ENCODE measurements around the gene LYRM2. TPM values are rescaled to one million over a fixed set of nuclear protein-coding genes. Genes with fewer than 3 reads are reported as not detected.
"Not testable (repeated sequence)": the region's sequence is repeated elsewhere in the genome, so short reads cannot be mapped to it uniquely, and the experiment has no call there.

LYRM2 gene
- total RNA-seq, 2 experiments from 2014 or later, result 29.2 to 29.5 TPM

- peaks cover 56% of the 10 kb centered on the region for H3K36me3 Mint-ChIP-seq (ENCODE audit: low read depth)
- peaks cover 14% of the 10 kb centered on the region for H3K4me1 Mint-ChIP-seq (ENCODE audit: low read depth)
- H3K4me3 Mint-ChIP-seq, result no peak overlapping the region
- no peaks in the 10 kb centered on the region for H3K9me3 Mint-ChIP-seq (ENCODE audit: insufficient read depth)
- DNase-seq, result no peak
- no peaks in the 10 kb centered on the region for H3K27me3 Mint-ChIP-seq (ENCODE audit: low read depth)
- no peak overlapping the region for H3K27ac Mint-ChIP-seq
- CTCF ChIA-PET, result no interaction called here
- POLR2A ChIA-PET, result interaction anchor here (0.5 kb wide), 1 partner anchor 865 kb away, joined by 3 read pairs; no protein-coding TSS in a partner anchor
- ATAC-seq, result no peak
Measured at GRCh38 chr6:89642956-89643355, 4.4 kb upstream of the LYRM2 start.

- ATAC-seq; H3K9me3 Mint-ChIP-seq (ENCODE audit: insufficient read depth); H3K27me3 Mint-ChIP-seq (ENCODE audit: low read depth); H3K27ac Mint-ChIP-seq; H3K4me3 Mint-ChIP-seq; POLR2A ChIA-PET: not testable (repeated sequence)
- CTCF ChIA-PET, result interaction anchor here (1.1 kb wide), 1 partner anchor 269 kb away, joined by 3 read pairs; no protein-coding TSS in a partner anchor
- H3K4me1 Mint-ChIP-seq (ENCODE audit: low read depth), result peaks cover 24% of the 10 kb centered on the region
- peaks cover 53% of the 10 kb centered on the region for H3K36me3 Mint-ChIP-seq (ENCODE audit: low read depth)
- peak; percentile 11 for DNase-seq
Measured at GRCh38 chr6:89641581-89641980, 3.0 kb upstream of the LYRM2 start.

GRCh38 chr6:89640804-89641203 is 2.3 kb upstream of the LYRM2 start:
- ATAC-seq, result no peak
- H3K27me3 Mint-ChIP-seq (ENCODE audit: low read depth), result no peaks in the 10 kb centered on the region
- H3K9me3 Mint-ChIP-seq (ENCODE audit: insufficient read depth), result no peaks in the 10 kb centered on the region
- no peak overlapping the region for H3K27ac Mint-ChIP-seq
- peaks cover 29% of the 10 kb centered on the region for H3K4me1 Mint-ChIP-seq (ENCODE audit: low read depth)
- no peak overlapping the region for H3K4me3 Mint-ChIP-seq
- peaks cover 56% of the 10 kb centered on the region for H3K36me3 Mint-ChIP-seq (ENCODE audit: low read depth)
- POLR2A ChIA-PET, result no interaction called here
- peak; percentile 9 for DNase-seq
- CTCF ChIA-PET, result interaction anchor here (1.1 kb wide), 1 partner anchor 269 kb away, joined by 3 read pairs; no protein-coding TSS in a partner anchor

- Mint-ChIP-seq H3K27me3 (ENCODE audit: low read depth) (no peaks in the 10 kb centered on the region), H3K9me3 (ENCODE audit: insufficient read depth) (no peaks in the 10 kb centered on the region), H3K36me3 (ENCODE audit: low read depth) (peaks cover 57% of the 10 kb centered on the region), H3K27ac (peak overlapping the region; percentile 98), H3K4me1 (ENCODE audit: low read depth) (peaks cover 32% of the 10 kb centered on the region), H3K4me3 (peak overlapping the region; percentile 93)
- ChIA-PET POLR2A (interaction anchor here (0.6 to 1.4 kb wide), 11 partner anchors 9 to 557 kb away, joined by 3 to 6 read pairs (median 4); partner anchors contain the start of genes CASP8AP2, MDN1, PNRC1 and UBE2J1), CTCF (interaction anchor here (1.0 to 3.2 kb wide), 6 partner anchors 9 to 266 kb away, joined by 3 to 15 read pairs (median 4); partner anchors contain the start of gene ANKRD6)
- DNase-seq, result no peak
- peak; percentile 3 for ATAC-seq
Measured at GRCh38 chr6:89637960-89638319, 607 bp downstream of the LYRM2 start.

GRCh38 chr6:89636412-89636811 is 2.1 kb downstream of the LYRM2 start:
- not testable (repeated sequence) for H3K27me3 Mint-ChIP-seq (ENCODE audit: low read depth); H3K9me3 Mint-ChIP-seq (ENCODE audit: insufficient read depth); ATAC-seq
- Mint-ChIP-seq H3K36me3 (ENCODE audit: low read depth) (peaks cover 47% of the 10 kb centered on the region), H3K4me3 (peak overlapping the region; percentile 14), H3K27ac (peak overlapping the region; percentile 64), H3K4me1 (ENCODE audit: low read depth) (peaks cover 32% of the 10 kb centered on the region)
- CTCF ChIA-PET, result interaction anchor here (1.1 to 1.4 kb wide), 4 partner anchors 26 to 264 kb away, joined by 3 to 5 read pairs (median 3); no protein-coding TSS in a partner anchor
- DNase-seq, result peak; percentile 18
- POLR2A ChIA-PET, result interaction anchor here (0.7 kb wide), 1 partner anchor 609 kb away, joined by 3 read pairs; no protein-coding TSS in a partner anchor

GRCh38 chr6:89630488-89630887 is 8.1 kb downstream of the LYRM2 start:
- Mint-ChIP-seq H3K4me1 (ENCODE audit: low read depth) (no peaks in the 10 kb centered on the region), H3K27ac (no peak overlapping the region), H3K27me3 (ENCODE audit: low read depth) (no peaks in the 10 kb centered on the region), H3K36me3 (ENCODE audit: low read depth) (peaks cover 18% of the 10 kb centered on the region), H3K9me3 (ENCODE audit: insufficient read depth) (no peaks in the 10 kb centered on the region), H3K4me3 (no peak overlapping the region)
- DNase-seq (peak; percentile 18), ATAC-seq (no peak)
- ChIA-PET CTCF (interaction anchor here (0.6 to 2.5 kb wide), 2 partner anchors 198 to 387 kb away, joined by 3 to 11 read pairs; no protein-coding TSS in a partner anchor), POLR2A (no interaction called here)

GRCh38 chr6:89623749-89624148 is 14.8 kb downstream of the LYRM2 start:
- no peaks in the 10 kb centered on the region for H3K4me1 Mint-ChIP-seq (ENCODE audit: low read depth)
- ChIA-PET POLR2A (no interaction called here), CTCF (no interaction called here)
- ATAC-seq (no peak), DNase-seq (no peak)
- H3K4me3 Mint-ChIP-seq, result no peak overlapping the region
- no peaks in the 10 kb centered on the region for H3K27me3 Mint-ChIP-seq (ENCODE audit: low read depth)
- H3K36me3 Mint-ChIP-seq (ENCODE audit: low read depth), result no peaks in the 10 kb centered on the region
- H3K27ac Mint-ChIP-seq, result no peak overlapping the region
- no peaks in the 10 kb centered on the region for H3K9me3 Mint-ChIP-seq (ENCODE audit: insufficient read depth)

GRCh38 chr6:89619567-89619966 is 19.0 kb downstream of the LYRM2 start:
- Mint-ChIP-seq H3K4me3 (no peak overlapping the region), H3K27ac (no peak overlapping the region), H3K36me3 (ENCODE audit: low read depth) (no peaks in the 10 kb centered on the region), H3K27me3 (ENCODE audit: low read depth) (no peaks in the 10 kb centered on the region), H3K9me3 (ENCODE audit: insufficient read depth) (no peaks in the 10 kb centered on the region), H3K4me1 (ENCODE audit: low read depth) (no peaks in the 10 kb centered on the region)
- CTCF ChIA-PET, result no interaction called here
- POLR2A ChIA-PET, result no interaction called here
- ATAC-seq (no peak), DNase-seq (no peak)

- H3K27ac Mint-ChIP-seq, result no peak overlapping the region
- ChIA-PET CTCF (interaction anchor here (1.3 to 1.7 kb wide), 2 partner anchors 9 to 246 kb away, joined by 5 to 6 read pairs; no protein-coding TSS in a partner anchor), POLR2A (interaction anchor here (1.9 kb wide), 1 partner anchor 20 kb away, joined by 6 read pairs; no protein-coding TSS in a partner anchor)
- no peak overlapping the region for H3K4me3 Mint-ChIP-seq
- H3K27me3 Mint-ChIP-seq (ENCODE audit: low read depth), result no peaks in the 10 kb centered on the region
- H3K4me1 Mint-ChIP-seq (ENCODE audit: low read depth), result no peaks in the 10 kb centered on the region
- no peaks in the 10 kb centered on the region for H3K9me3 Mint-ChIP-seq (ENCODE audit: insufficient read depth)
- DNase-seq (no peak), ATAC-seq (no peak)
- no peaks in the 10 kb centered on the region for H3K36me3 Mint-ChIP-seq (ENCODE audit: low read depth)
Measured at GRCh38 chr6:89618026-89618425, 20.5 kb downstream of the LYRM2 start.

- ChIA-PET CTCF (interaction anchor here (0.9 to 1.7 kb wide), 3 partner anchors 179 to 244 kb away, joined by 3 to 6 read pairs (median 4); no protein-coding TSS in a partner anchor), POLR2A (interaction anchor here (1.9 kb wide), 1 partner anchor 21 kb away, joined by 6 read pairs; no protein-coding TSS in a partner anchor)
Measured at GRCh38 chr6:89616531-89616930, 22.0 kb downstream of the LYRM2 start.

GRCh38 chr6:89615882-89616281 is 22.7 kb downstream of the LYRM2 start:
- no peaks in the 10 kb centered on the region for H3K27me3 Mint-ChIP-seq (ENCODE audit: low read depth)
- no peaks in the 10 kb centered on the region for H3K36me3 Mint-ChIP-seq (ENCODE audit: low read depth)
- no peak overlapping the region for H3K27ac Mint-ChIP-seq
- CTCF ChIA-PET, result interaction anchor here (1.1 to 7.7 kb wide), 3 partner anchors 178 to 244 kb away, joined by 4 to 82 read pairs (median 6); partner anchors contain the start of gene ANKRD6
- H3K4me3 Mint-ChIP-seq, result no peak overlapping the region
- no peaks in the 10 kb centered on the region for H3K9me3 Mint-ChIP-seq (ENCODE audit: insufficient read depth)
- DNase-seq (no peak), ATAC-seq (no peak)
- POLR2A ChIA-PET, result no interaction called here
- peaks cover 16% of the 10 kb centered on the region for H3K4me1 Mint-ChIP-seq (ENCODE audit: low read depth)

More at GRCh38 chr6:89616531-89616930, 22.0 kb downstream of the LYRM2 start:
- Mint-ChIP-seq H3K27ac (no peak overlapping the region), H3K9me3 (ENCODE audit: insufficient read depth) (no peaks in the 10 kb centered on the region), H3K27me3 (ENCODE audit: low read depth) (no peaks in the 10 kb centered on the region), H3K4me3 (no peak overlapping the region), H3K36me3 (ENCODE audit: low read depth) (no peaks in the 10 kb centered on the region), H3K4me1 (ENCODE audit: low read depth) (peaks cover 10% of the 10 kb centered on the region)
- no peak for ATAC-seq
- DNase-seq, result no peak

- Mint-ChIP-seq H3K36me3 (ENCODE audit: low read depth) (peaks cover 2% of the 10 kb centered on the region), H3K27ac (no peak overlapping the region), H3K27me3 (ENCODE audit: low read depth) (no peaks in the 10 kb centered on the region), H3K4me3 (no peak overlapping the region), H3K4me1 (ENCODE audit: low read depth) (peaks cover 24% of the 10 kb centered on the region), H3K9me3 (ENCODE audit: insufficient read depth) (no peaks in the 10 kb centered on the region)
- no peak for DNase-seq
- CTCF ChIA-PET, result interaction anchor here (1.6 to 7.7 kb wide), 4 partner anchors 16 to 242 kb away, joined by 5 to 82 read pairs (median 12); partner anchors contain the start of gene ANKRD6
- POLR2A ChIA-PET, result no interaction called here
- ATAC-seq, result no peak
Measured at GRCh38 chr6:89613790-89614189, 24.8 kb downstream of the LYRM2 start.

Data from activated CD8-positive, alpha-beta T cell treated with anti-CD3 and anti-CD28 coated beads, Interleukin-2, amount 10 ng/mL, durations not matched to agents 7 days and 5 days (primary cell).